ENCODE results near the gene FDX2.
A peak's percentile ranks its signal among the peaks of the same experiment; 100 is the strongest.
"Not testable (repeated sequence)": the region's sequence is repeated elsewhere in the genome, so short reads cannot be mapped to it uniquely, and the experiment has no call there.

Gene FDX2

DNA sequence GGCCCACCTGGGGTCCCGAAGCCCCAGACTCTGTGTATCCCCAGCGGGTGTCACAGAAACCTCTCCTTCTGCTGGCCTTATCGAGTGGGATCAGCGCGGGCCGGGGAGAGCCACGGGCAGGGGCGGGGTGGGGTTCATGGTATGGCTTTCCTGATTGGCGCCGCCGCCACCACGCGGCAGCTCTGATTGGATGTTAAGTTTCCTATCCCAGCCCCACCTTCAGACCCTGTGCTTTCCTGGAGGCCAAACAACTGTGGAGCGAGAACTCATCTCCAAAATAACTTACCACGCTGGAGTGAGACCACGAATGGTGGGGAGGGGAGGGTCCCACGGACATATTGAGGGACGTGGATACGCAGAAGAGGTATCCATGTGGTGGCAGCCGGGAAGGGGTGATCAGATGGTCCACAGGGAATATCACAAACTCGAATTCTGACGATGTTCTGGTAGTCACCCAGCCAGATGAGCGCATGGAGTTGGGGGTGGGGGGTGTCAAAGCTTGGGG is 27.1 kb downstream of the FDX2 start:
- Mint-ChIP-seq H3K27ac (peak overlapping the region; percentile 69), H3K9me3 (no peaks in the 10 kb centered on the region), H3K4me1 (ENCODE audit: low read depth) (peaks cover 58% of the 10 kb centered on the region), H3K36me3 (ENCODE audit: low read depth) (peaks cover 17% of the 10 kb centered on the region), H3K4me3 (peak overlapping the region; percentile 87), H3K27me3 (ENCODE audit: low read depth) (peaks cover 48% of the 10 kb centered on the region)
- DNase-seq (ENCODE audit: low spot score) = peak; percentile 49

DNA sequence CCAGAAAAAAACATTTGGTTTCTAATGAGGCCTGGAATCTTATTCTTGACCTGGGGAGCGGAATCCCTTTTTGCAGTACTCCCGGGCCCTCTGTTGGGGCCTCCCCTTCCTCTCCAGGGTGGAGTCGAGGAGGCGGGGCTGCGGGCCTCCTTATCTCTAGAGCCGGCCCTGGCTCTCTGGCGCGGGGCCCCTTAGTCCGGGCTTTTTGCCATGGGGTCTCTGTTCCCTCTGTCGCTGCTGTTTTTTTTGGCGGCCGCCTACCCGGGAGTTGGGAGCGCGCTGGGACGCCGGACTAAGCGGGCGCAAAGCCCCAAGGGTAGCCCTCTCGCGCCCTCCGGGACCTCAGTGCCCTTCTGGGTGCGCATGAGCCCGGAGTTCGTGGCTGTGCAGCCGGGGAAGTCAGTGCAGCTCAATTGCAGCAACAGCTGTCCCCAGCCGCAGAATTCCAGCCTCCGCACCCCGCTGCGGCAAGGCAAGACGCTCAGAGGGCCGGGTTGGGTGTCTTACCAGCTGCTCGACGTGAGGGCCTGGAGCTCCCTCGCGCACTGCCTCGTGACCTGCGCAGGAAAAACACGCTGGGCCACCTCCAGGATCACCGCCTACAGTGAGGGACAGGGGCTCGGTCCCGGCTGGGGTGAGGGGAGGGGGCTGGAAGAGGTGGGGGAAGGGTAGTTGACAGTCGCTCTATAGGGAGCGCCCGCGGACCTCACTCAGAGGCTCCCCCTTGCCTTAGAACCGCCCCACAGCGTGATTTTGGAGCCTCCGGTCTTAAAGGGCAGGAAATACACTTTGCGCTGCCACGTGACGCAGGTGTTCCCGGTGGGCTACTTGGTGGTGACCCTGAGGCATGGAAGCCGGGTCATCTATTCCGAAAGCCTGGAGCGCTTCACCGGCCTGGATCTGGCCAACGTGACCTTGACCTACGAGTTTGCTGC is 28.7 kb downstream of the FDX2 start, which contains the start of gene ICAM4:
Gene ICAM4, plus strand, starts transcription at position 153 of the 935 bp plus-strand sequence. Its CDS starts 58 bp downstream, at position 211.
- H3K4me3 Mint-ChIP-seq = peak within 1 kb of the TSS; percentile 71
- H3K4me1 Mint-ChIP-seq (ENCODE audit: low read depth) = peaks cover 48% of the 10 kb centered on the region
- peak; percentile 52 for DNase-seq (ENCODE audit: low spot score)
- H3K9me3 Mint-ChIP-seq = no peaks in the 10 kb centered on the region
- peak within 1 kb of the TSS; percentile 68 for H3K27ac Mint-ChIP-seq
- H3K36me3 Mint-ChIP-seq (ENCODE audit: low read depth) = peaks cover 22% of the 10 kb centered on the region
- peaks cover 31% of the 10 kb centered on the region for H3K27me3 Mint-ChIP-seq (ENCODE audit: low read depth)

DNA sequence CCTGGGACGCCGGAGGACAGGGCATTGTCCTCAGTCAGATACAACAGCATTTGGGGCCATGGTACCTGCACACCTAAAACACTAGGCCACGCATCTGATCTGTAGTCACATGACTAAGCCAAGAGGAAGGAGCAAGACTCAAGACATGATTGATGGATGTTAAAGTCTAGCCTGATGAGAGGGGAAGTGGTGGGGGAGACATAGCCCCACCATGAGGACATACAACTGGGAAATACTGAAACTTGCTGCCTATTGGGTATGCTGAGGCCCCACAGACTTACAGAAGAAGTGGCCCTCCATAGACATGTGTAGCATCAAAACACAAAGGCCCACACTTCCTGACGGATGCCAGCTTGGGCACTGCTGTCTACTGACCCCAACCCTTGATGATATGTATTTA is 30.4 kb downstream of the FDX2 start:
- H3K9me3 Mint-ChIP-seq = no peaks in the 10 kb centered on the region

DNA sequence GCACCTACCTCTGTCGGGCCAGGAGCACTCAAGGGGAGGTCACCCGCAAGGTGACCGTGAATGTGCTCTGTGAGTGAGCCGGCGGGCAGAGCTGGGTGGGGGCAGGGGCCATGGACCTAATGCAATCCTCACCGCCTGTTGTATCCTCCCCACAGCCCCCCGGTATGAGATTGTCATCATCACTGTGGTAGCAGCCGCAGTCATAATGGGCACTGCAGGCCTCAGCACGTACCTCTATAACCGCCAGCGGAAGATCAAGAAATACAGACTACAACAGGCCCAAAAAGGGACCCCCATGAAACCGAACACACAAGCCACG is 30.9 kb downstream of the FDX2 start:
- Mint-ChIP-seq H3K9me3 (no peaks in the 10 kb centered on the region), H3K27me3 (ENCODE audit: low read depth) (peaks cover 11% of the 10 kb centered on the region), H3K27ac (peak overlapping the region; percentile 27), H3K36me3 (ENCODE audit: low read depth) (peaks cover 28% of the 10 kb centered on the region), H3K4me3 (no peak overlapping the region), H3K4me1 (ENCODE audit: low read depth) (peaks cover 35% of the 10 kb centered on the region)
- no peak for DNase-seq (ENCODE audit: low spot score)

More for the DNA sequence above, 30.4 kb downstream of the FDX2 start:
- Mint-ChIP-seq H3K27ac (peak overlapping the region; percentile 27), H3K27me3 (ENCODE audit: low read depth) (peaks cover 16% of the 10 kb centered on the region), H3K4me3 (no peak overlapping the region), H3K4me1 (ENCODE audit: low read depth) (peaks cover 37% of the 10 kb centered on the region), H3K36me3 (ENCODE audit: low read depth) (peaks cover 26% of the 10 kb centered on the region)
- no peak for DNase-seq (ENCODE audit: low spot score)

DNA sequence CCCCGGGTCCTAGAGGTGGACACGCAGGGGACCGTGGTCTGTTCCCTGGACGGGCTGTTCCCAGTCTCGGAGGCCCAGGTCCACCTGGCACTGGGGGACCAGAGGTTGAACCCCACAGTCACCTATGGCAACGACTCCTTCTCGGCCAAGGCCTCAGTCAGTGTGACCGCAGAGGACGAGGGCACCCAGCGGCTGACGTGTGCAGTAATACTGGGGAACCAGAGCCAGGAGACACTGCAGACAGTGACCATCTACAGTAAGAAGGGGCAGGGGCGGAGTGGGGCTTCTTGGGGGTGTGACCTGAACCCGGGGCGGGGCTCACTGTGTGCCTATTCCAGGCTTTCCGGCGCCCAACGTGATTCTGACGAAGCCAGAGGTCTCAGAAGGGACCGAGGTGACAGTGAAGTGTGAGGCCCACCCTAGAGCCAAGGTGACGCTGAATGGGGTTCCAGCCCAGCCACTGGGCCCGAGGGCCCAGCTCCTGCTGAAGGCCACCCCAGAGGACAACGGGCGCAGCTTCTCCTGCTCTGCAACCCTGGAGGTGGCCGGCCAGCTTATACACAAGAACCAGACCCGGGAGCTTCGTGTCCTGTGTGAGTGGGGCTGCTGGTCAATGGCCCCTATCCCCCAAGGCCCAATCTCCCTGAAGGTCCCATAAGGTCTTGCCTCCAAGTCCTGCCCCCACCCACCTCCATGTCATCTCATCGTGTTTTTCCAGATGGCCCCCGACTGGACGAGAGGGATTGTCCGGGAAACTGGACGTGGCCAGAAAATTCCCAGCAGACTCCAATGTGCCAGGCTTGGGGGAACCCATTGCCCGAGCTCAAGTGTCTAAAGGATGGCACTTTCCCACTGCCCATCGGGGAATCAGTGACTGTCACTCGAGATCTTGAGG is 31.5 kb downstream of the FDX2 start:
- Mint-ChIP-seq H3K27me3 (ENCODE audit: low read depth) (peaks cover 10% of the 10 kb centered on the region), H3K4me1 (ENCODE audit: low read depth) (peaks cover 38% of the 10 kb centered on the region), H3K36me3 (ENCODE audit: low read depth) (peaks cover 31% of the 10 kb centered on the region), H3K9me3 (no peaks in the 10 kb centered on the region), H3K27ac (no peak overlapping the region), H3K4me3 (no peak overlapping the region)
- no peak for DNase-seq (ENCODE audit: low spot score)

DNA sequence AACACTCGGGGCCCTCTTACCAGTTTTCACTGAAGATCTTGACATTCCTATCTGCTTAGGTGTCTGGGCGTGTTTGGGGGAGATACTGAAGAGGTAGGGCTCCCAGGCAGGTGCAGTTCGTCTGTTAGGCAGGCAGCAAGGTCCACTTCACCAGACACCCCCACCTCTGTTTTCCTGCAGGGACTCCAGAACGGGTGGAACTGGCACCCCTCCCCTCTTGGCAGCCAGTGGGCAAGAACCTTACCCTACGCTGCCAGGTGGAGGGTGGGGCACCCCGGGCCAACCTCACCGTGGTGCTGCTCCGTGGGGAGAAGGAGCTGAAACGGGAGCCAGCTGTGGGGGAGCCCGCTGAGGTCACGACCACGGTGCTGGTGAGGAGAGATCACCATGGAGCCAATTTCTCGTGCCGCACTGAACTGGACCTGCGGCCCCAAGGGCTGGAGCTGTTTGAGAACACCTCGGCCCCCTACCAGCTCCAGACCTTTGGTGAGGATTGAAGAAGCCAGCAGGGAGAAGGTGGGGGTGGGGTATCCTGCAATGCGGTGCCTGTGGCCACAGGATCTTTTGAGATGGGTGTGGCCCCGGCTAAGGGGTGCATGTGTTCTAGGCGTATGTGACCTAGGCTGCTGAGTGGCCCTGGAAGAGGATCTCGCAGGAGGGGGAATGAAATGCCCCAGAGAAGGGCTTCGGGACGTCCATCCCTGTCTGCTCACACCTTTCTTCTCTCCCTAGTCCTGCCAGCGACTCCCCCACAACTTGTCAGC is 32.3 kb downstream of the FDX2 start:
- Mint-ChIP-seq H3K4me3 (no peak overlapping the region), H3K27me3 (ENCODE audit: low read depth) (peaks cover 3% of the 10 kb centered on the region), H3K27ac (no peak overlapping the region), H3K9me3 (no peaks in the 10 kb centered on the region), H3K36me3 (ENCODE audit: low read depth) (peaks cover 35% of the 10 kb centered on the region), H3K4me1 (ENCODE audit: low read depth) (peaks cover 33% of the 10 kb centered on the region)
- DNase-seq (ENCODE audit: low spot score) = no peak

DNA sequence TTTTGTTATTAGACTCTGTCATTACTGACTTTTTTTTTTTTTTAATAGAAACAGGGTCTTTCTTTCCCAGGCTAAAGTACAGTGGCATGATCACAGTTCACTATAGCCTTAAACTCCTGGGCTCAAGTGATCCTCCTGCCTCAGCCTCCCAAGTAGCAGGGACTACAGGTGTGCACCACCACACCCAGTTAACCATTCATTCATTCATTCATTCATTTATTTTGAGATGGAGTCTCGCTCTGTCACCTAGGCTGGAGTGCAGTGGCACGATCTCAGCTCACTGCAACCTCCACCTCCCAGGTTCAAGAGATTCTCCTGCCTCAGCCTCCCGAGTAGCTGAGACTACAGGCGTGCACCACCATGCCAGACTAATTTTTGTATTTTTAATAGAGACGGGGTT is 33.8 kb downstream of the FDX2 start:
- H3K36me3 Mint-ChIP-seq (ENCODE audit: low read depth) = peaks cover 45% of the 10 kb centered on the region
- DNase-seq (ENCODE audit: low spot score); H3K27me3 Mint-ChIP-seq (ENCODE audit: low read depth); H3K4me3 Mint-ChIP-seq; H3K27ac Mint-ChIP-seq; H3K9me3 Mint-ChIP-seq: not testable (repeated sequence)
- H3K4me1 Mint-ChIP-seq (ENCODE audit: low read depth) = peaks cover 27% of the 10 kb centered on the region

DNA sequence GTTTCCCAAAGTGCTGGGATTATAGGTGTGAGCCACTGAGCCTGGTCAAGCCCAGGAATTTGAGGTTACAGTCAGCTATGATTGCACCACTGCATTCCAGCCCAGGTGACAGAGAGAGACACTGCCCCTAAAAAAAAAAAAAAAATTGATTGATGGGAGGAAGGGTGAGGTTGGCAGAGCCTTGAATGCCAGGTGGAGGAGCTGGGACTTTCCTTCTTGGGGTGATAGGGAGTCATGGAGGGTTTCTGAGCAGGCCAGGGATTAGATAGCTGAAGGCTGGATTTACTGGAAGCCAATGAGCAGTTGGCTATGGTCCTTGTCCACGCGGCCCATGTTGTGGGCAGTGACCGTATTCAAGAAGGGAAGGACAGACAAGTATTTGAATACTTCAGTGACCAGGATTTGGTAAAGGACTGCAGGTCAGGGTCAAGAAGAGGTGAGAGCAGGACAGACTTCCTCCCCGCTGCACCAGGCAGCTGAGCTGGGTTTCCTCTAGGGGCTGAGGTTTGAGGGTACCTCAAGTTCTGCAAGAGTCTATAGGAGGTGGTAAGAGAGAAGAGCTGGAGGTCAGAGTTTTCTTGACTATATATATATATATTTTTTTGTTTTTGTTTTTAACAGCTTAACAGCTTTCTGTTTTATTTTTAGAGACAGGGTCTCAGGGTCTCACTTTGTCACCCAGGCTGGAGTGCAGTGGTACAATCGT is 35.9 kb downstream of the FDX2 start:
- peaks cover 34% of the 10 kb centered on the region for H3K36me3 Mint-ChIP-seq (ENCODE audit: low read depth)
- H3K27me3 Mint-ChIP-seq (ENCODE audit: low read depth) = no peaks in the 10 kb centered on the region
- H3K4me1 Mint-ChIP-seq (ENCODE audit: low read depth) = peaks cover 11% of the 10 kb centered on the region
- no peak overlapping the region for H3K4me3 Mint-ChIP-seq
- H3K27ac Mint-ChIP-seq = peak overlapping the region; percentile 43
- no peak for DNase-seq (ENCODE audit: low spot score)
- no peaks in the 10 kb centered on the region for H3K9me3 Mint-ChIP-seq

DNA sequence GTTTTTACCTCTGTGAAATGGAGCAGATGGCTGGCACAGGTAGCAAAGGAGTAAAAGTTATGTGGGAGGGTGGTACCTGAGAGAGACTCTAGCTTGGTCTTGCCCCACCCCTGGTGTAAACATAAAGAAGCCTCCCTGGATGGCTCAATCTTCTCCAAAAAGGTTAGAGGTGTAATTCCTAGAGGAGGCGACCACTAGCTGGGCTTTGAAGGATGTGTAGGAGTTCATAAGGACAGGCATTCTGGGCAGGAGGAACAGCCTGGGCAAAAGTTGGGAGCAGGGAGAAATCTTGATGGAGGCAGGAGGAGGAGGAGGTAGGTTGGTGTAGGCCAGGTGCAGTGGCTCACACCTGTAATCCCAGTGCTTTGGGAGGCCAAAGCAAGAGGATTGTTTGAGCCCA is 36.9 kb downstream of the FDX2 start:
- H3K27me3 Mint-ChIP-seq (ENCODE audit: low read depth) = no peaks in the 10 kb centered on the region
- H3K27ac Mint-ChIP-seq = no peak overlapping the region
- DNase-seq (ENCODE audit: low spot score) = no peak
- no peaks in the 10 kb centered on the region for H3K9me3 Mint-ChIP-seq
- peaks cover 35% of the 10 kb centered on the region for H3K36me3 Mint-ChIP-seq (ENCODE audit: low read depth)
- H3K4me3 Mint-ChIP-seq = no peak overlapping the region
- peaks cover 16% of the 10 kb centered on the region for H3K4me1 Mint-ChIP-seq (ENCODE audit: low read depth)

DNA sequence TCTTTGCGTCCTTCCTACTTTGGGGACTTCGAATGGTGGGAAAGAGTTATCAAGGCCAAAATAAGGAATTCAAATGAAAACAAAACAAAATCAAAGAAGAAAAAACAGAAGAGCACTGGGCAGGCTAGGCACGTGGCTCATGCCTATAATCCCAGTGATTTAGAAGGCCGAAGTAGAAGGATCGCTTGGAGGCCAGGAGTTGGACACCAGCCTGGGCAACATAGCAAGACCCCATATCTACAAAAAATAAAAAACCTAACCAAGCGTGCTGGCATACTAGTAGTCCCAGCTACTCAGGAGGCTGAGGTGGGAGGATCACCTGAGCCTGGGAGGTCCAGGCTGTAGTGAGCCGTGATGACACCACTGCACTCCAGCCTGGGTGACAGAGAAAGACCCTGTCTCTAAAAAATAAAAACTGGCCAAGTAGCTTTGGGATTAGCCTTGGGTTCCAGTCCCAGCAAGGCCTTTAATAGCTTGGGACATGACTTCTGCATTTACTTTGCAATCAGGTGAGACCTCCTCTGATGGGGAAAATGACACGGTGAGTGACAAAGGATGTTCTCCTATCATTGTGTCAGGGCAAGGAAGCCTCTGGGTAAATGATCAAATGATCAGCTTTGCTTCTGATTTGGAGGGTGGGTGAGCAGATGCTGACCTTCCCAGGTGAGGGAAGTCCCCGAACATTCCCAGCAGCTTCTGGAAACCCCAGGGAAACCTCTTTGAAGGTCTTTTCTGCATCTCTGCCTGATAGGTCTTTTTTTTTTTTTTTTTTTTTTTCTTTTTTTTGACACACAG is 37.8 kb downstream of the FDX2 start:
- peaks cover 16% of the 10 kb centered on the region for H3K4me1 Mint-ChIP-seq (ENCODE audit: low read depth)
- H3K27ac Mint-ChIP-seq = no peak overlapping the region
- H3K4me3 Mint-ChIP-seq = no peak overlapping the region
- H3K36me3 Mint-ChIP-seq (ENCODE audit: low read depth) = peaks cover 31% of the 10 kb centered on the region
- no peaks in the 10 kb centered on the region for H3K27me3 Mint-ChIP-seq (ENCODE audit: low read depth)
- no peak for DNase-seq (ENCODE audit: low spot score)
- H3K9me3 Mint-ChIP-seq = no peaks in the 10 kb centered on the region

DNA sequence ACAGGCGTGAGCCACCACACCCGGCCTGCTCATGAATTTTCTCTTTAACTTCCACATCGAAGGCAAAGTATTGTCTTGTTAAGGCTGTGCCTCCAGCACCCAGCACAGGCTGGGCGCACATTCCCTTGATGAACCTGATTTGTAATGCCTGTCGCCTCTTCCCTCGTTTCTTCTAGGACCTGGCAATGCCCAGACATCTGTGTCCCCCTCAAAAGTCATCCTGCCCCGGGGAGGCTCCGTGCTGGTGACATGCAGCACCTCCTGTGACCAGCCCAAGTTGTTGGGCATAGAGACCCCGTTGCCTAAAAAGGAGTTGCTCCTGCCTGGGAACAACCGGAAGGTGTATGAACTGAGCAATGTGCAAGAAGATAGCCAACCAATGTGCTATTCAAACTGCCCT is 41.2 kb downstream of the FDX2 start:
- no peaks in the 10 kb centered on the region for H3K27me3 Mint-ChIP-seq (ENCODE audit: low read depth)
- no peak overlapping the region for H3K4me3 Mint-ChIP-seq
- H3K9me3 Mint-ChIP-seq = no peaks in the 10 kb centered on the region
- H3K27ac Mint-ChIP-seq = peak overlapping the region; percentile 45
- H3K4me1 Mint-ChIP-seq (ENCODE audit: low read depth) = peaks cover 34% of the 10 kb centered on the region
- H3K36me3 Mint-ChIP-seq (ENCODE audit: low read depth) = peaks cover 26% of the 10 kb centered on the region
- no peak for DNase-seq (ENCODE audit: low spot score)

DNA sequence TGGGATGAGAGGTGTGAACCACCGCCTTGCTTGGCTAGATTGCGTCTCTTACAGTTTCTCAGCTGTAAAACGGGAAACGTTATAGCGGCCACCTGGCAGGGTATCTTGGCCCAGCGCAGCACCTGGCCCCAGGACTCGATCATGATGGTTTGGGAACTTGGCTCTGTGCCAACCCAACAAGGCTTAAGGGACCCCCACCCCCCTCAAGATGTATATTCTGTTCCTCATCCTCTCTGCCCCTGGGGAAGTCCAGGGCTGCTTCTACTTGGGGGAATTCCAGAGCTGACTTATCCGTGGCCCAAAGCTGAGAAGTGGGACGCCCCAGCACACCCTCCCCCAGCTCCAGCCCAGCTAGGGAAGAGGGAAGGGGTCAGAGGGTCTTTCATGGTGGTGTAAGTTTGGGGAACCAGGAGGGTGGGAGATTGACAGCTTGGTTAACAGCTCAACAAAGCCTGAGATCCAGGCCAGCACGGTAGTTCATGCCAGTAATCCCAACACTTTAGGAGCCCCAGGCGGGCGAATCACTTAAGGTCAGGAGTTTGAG is 44.2 kb downstream of the FDX2 start:
- peak overlapping the region; percentile 92 for H3K27ac Mint-ChIP-seq
- H3K36me3 Mint-ChIP-seq (ENCODE audit: low read depth) = peaks cover 11% of the 10 kb centered on the region
- peaks cover 33% of the 10 kb centered on the region for H3K4me1 Mint-ChIP-seq (ENCODE audit: low read depth)
- H3K9me3 Mint-ChIP-seq = no peaks in the 10 kb centered on the region
- peak overlapping the region; percentile 87 for H3K4me3 Mint-ChIP-seq
- no peaks in the 10 kb centered on the region for H3K27me3 Mint-ChIP-seq (ENCODE audit: low read depth)
- DNase-seq (ENCODE audit: low spot score) = peak; percentile 48

All from T-helper 2 cell treated with Interferon-gamma antibody and Interleukin-4, amounts not matched to agents 5 μg/mL and 100 μg/mL, for 36 hours (primary cell).